K562 (cell line): Measurements from ENCODE around the gene HNRNPLL. TPM values are rescaled to one million over a fixed set of nuclear protein-coding genes. Genes with fewer than 3 reads are reported as not detected.
"Not testable (repeated sequence)": the region's sequence is repeated elsewhere in the genome, so short reads cannot be mapped to it uniquely, and the experiment has no call there.

Source experiments
- ATAC-seq: fragments of 200-7000 bp; cut with Tn5 transposase; 3 replicates; pipeline ENCODE4 v1.9.1; 2020; ENCODE audit warnings: moderate library complexity
- BruUV-seq: library from RNA; stranded (reverse); fragments of 400-500 nt; replicated peaks from 2 replicates; lab custom pipeline; 2021; lab: Mats Ljungman, UMichigan
- CTCF ChIA-PET: fragments of 300-600 bp; formaldehyde crosslinking; extraction: SDS; loops from one replicate; lab custom pipeline; 2021; ENCODE audit warnings: low intra/inter-chr PET ratio; lab: Yijun Ruan, JAX
- POLR2A ChIA-PET: fragments of 300-600, 350-650 bp; sonication (Branson Sonifier 250); formaldehyde crosslinking; extraction: SDS; loops from one replicate; lab custom pipeline; 2021; ENCODE audit warnings: antibody characterized with exemption, inconsistent platforms; lab: Yijun Ruan, JAX
- DNase-seq, 4 experiments: peaks; one replicate each; pipeline versions ENCODE4 v3.0.0 to v3.0.0-alpha.2; 2011 to 2018; ENCODE audit warnings: low spot score in 3 of 4, mixed read lengths in 3 of 4; ENCODE audit errors: extremely low read depth in 1 of 4
- FAIRE-seq: peaks from 2 replicates; lab custom pipeline; 2011; peaks lifted over from hg19 to GRCh38; lab: Jason Lieb, UNC
- H2AFZ ChIP-seq: 2 replicates; pipeline ENCODE4 v1.6.0; 2011; ENCODE audit warnings: low read depth, low read length, control low read depth, inconsistent platforms
- H3K27ac ChIP-seq: fragments of 200-600 bp; 3 replicates; pipeline ENCODE4 v1.8.0; 2011; ENCODE audit warnings: low read depth, mild to moderate bottlenecking, control low read depth, inconsistent platforms, low read length, moderate library complexity, mixed read lengths; ENCODE audit errors: extremely low read depth
- H3K27me3 ChIP-seq, 2 experiments: fragments of 300-600 bp in 1 of 2; 2 replicates in 1 of 2; 3 replicates in 1 of 2; pipeline versions ENCODE4 v1.6.0 to v1.8.0; 2011; ENCODE audit warnings: inconsistent platforms in 2 of 2, low read length in 2 of 2, mild to moderate bottlenecking in 1 of 2, mixed read lengths in 1 of 2, moderate library complexity in 1 of 2; ENCODE audit not compliant: control insufficient read depth in 2 of 2, insufficient read depth in 2 of 2
- H3K36me3 ChIP-seq: fragments of 300-600 bp; 3 replicates; pipeline ENCODE4 v1.8.0; 2011; ENCODE audit warnings: mild to moderate bottlenecking, low read length, inconsistent platforms; ENCODE audit not compliant: control insufficient read depth, insufficient read depth
- H3K4me1 ChIP-seq, 2 experiments: fragments of 200-600 bp in 1 of 2; replicated peaks in 1 of 2; 2 replicates in 1 of 2; 3 replicates in 1 of 2; pipeline versions ENCODE4 v1.5.1 to v1.8.0; 2011; ENCODE audit warnings: inconsistent platforms in 2 of 2, low read length in 2 of 2, mild to moderate bottlenecking in 1 of 2, mixed read lengths in 1 of 2, moderate library complexity in 1 of 2; ENCODE audit not compliant: control insufficient read depth in 2 of 2, insufficient read depth in 2 of 2
- H3K4me2 ChIP-seq: 2 replicates; pipeline ENCODE4 v1.6.1; 2011; ENCODE audit warnings: low read length, control low read depth, inconsistent platforms, mixed read lengths; ENCODE audit not compliant: insufficient read depth
- H3K4me3 ChIP-seq: fragments of 200-600 bp; sonication (generic), shearing (Covaris generic); 2 replicates; pipeline ENCODE4 v1.5.1; 2016; ENCODE audit warnings: control low read depth, inconsistent platforms
- H3K79me2 ChIP-seq: fragments of 200-600 bp; 3 replicates; pipeline ENCODE4 v1.8.0; 2011; ENCODE audit warnings: low read length, inconsistent platforms; ENCODE audit not compliant: control insufficient read depth, insufficient read depth
- H3K9ac ChIP-seq, 2 experiments: 2 replicates each; pipeline versions ENCODE4 v1.6.0 to v1.6.1; 2011; ENCODE audit warnings: low read depth in 2 of 2, low read length in 2 of 2, control low read depth in 1 of 2, inconsistent platforms in 1 of 2, mild to moderate bottlenecking in 1 of 2, mixed read lengths in 1 of 2; ENCODE audit not compliant: insufficient read depth in 1 of 2
- H3K9me1 ChIP-seq: one replicate; pipeline ENCODE4 v1.6.0; 2011; ENCODE audit warnings: inconsistent platforms, mild to moderate bottlenecking, low read length, moderate library complexity; ENCODE audit not compliant: control insufficient read depth, insufficient read depth
- H3K9me3 ChIP-seq: replicated peaks from 2 replicates; pipeline ENCODE4 v1.5.1; 2011; ENCODE audit warnings: low read depth, low read length, inconsistent platforms; ENCODE audit not compliant: control insufficient read depth, insufficient read depth
- H4K20me1 ChIP-seq: replicated peaks from 2 replicates; pipeline ENCODE4 v1.6.1; 2011; ENCODE audit warnings: low read length, inconsistent platforms, mixed read lengths; ENCODE audit not compliant: control insufficient read depth, insufficient read depth
- CBX2 ChIP-seq: fragments of 200-600 bp; sonication (generic); IDR thresholded peaks from one replicate; pipeline ENCODE4 v1.6.1; 2012; ENCODE audit warnings: mild to moderate bottlenecking, low read length, inconsistent platforms; ENCODE audit not compliant: insufficient read depth, poor library complexity, severe bottlenecking
- GABPB2 ChIP-seq: fragments of 250-450 bp; sonication (Bioruptor Pico); conservative IDR thresholded peaks from 2 replicates; pipeline ENCODE4 v1.5.1; 2021; ENCODE audit warnings: mild to moderate bottlenecking
- WGBS: fragments of 100-300 bp; shearing (Covaris generic); methylation state at CpG from one replicate; pipeline ENCODE4 v1.1.6; 2016; ENCODE audit warnings: low coverage, mixed read lengths; ENCODE audit not compliant: insufficient coverage; ENCODE audit errors: missing lambda C conversion rate; 5-methylcytosine and 5-hydroxymethylcytosine counted together
- in situ Hi-C: fragments of 300-500 bp; cut with MboI; formaldehyde crosslinking; loops from 4 replicates; pipeline ENCODE4 v1.15.0; 2018; ENCODE audit warnings: inconsistent platforms, mixed read lengths
- intact Hi-C: fragments of 100-400 bp; cut with micrococcal nuclease; formaldehyde crosslinking; loops from 2 replicates; pipeline ENCODE4 v1.14.2; 2022
- polyA plus RNA-seq, 8 experiments: library from polyadenylated mRNA; depleted of rRNA in 4 of 8; stranded (reverse) in 5 of 8; unstranded in 3 of 8; fragments of >200 nt; fragmentation: Nextera tagmentation in 2 of 8; fragmentation: Illumina TruSeq in 1 of 8; extraction: Ambion mirVana in 2 of 8; extraction: Trizol in 1 of 8; gene quantifications; 2 replicates each; pipeline versions ENCODE4 v1.2.1 to v1.2.3, GENCODE V29; 2011 to 2014; ENCODE audit warnings: inconsistent platforms in 1 of 8, missing spikeins in 1 of 8
- total RNA-seq, 7 experiments: library from RNA; depleted of rRNA in 6 of 7; stranded (reverse); fragments of >200 nt in 6 of 7; fragmentation: Illumina TruSeq in 2 of 7; extraction: Trizol in 2 of 7; gene quantifications; 2 replicates each; pipeline versions ENCODE4 v1.2.1 to v1.2.3, GENCODE V29; 2011 to 2021; ENCODE audit warnings: low replicate concordance in 1 of 7
- TF ChIP-seq, protein P1 (sequence below): fragments of 250-450 bp; sonication (Bioruptor Pico); IDR thresholded peaks from 2 replicates; pipeline ENCODE4 v1.4.0; 2020; ENCODE audit warnings: mild to moderate bottlenecking, moderate library complexity, borderline replicate concordance

Gene HNRNPLL
- total and polyA plus RNA-seq, 9 of the 15 experiments (the other 6 are each of a cell fraction or from before 2014, with no cell fraction given): 19.8 to 135 (median 57.8) TPM

DNA sequence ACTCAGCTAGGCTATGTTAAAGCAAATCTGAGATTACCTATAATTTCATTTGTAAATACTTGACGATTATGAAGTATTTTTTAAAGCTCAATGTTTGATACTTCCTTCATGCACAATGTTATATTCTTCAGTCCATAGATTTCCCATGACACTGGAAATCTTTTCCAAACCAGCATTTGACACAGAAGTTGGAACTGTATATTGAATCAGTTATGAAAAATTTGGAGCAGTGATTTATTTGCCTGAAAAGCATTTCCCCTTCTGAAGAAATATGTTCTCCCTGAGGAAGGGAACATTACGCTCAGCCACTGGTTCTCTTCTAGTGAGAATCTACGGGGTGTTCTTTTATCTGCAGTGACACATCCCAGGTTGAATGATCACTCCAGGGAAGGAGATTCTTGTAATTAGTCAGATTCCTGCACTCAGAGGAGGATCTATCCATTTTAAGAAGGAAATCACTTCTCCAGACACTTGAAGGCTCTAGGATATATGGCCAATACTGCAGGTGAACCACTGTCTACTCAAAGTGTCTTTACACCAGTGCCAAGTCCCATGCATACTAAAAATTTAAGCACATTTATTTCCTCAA, 64.7 kb downstream of the HNRNPLL start (continued):
- TF ChIP-seq, protein P1, sequence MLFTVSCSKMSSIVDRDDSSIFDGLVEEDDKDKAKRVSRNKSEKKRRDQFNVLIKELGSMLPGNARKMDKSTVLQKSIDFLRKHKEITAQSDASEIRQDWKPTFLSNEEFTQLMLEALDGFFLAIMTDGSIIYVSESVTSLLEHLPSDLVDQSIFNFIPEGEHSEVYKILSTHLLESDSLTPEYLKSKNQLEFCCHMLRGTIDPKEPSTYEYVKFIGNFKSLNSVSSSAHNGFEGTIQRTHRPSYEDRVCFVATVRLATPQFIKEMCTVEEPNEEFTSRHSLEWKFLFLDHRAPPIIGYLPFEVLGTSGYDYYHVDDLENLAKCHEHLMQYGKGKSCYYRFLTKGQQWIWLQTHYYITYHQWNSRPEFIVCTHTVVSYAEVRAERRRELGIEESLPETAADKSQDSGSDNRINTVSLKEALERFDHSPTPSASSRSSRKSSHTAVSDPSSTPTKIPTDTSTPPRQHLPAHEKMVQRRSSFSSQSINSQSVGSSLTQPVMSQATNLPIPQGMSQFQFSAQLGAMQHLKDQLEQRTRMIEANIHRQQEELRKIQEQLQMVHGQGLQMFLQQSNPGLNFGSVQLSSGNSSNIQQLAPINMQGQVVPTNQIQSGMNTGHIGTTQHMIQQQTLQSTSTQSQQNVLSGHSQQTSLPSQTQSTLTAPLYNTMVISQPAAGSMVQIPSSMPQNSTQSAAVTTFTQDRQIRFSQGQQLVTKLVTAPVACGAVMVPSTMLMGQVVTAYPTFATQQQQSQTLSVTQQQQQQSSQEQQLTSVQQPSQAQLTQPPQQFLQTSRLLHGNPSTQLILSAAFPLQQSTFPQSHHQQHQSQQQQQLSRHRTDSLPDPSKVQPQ (CRISPR knock-in tag): no peak
- no peak for TF ChIP-seq GABPB2 (CRISPR knock-in tag)

- H2AFZ ChIP-seq, FAIRE-seq, H3K27ac ChIP-seq, H3K9ac ChIP-seq, DNase-seq, H3K79me2 ChIP-seq, H3K9me3 ChIP-seq, H3K36me3 ChIP-seq, H4K20me1 ChIP-seq, H3K4me2 ChIP-seq, H3K4me3 ChIP-seq, BruUV-seq, H3K9me1 ChIP-seq, ATAC-seq, in situ Hi-C loops: not testable (repeated sequence)
- intact Hi-C loops: loop anchor here (2.0 to 10.0 kb wide), 4 partner anchors 204 to 690 kb away; no protein-coding TSS in a partner anchor
- H3K27me3 ChIP-seq: peaks cover 23 to 42% of the 10 kb centered on the region in 2 experiments; a peak in 4 of 5 replicates
- ChIA-PET POLR2A (interaction anchor here (0.8 to 1.0 kb wide), 3 partner anchors 191 to 214 kb away, joined by 3 read pairs; partner anchors contain the start of gene SRSF7), CTCF (interaction anchor here (0.7 to 2.2 kb wide), 2 partner anchors 189 to 279 kb away, joined by 3 to 18 read pairs; no protein-coding TSS in a partner anchor)
- TF ChIP-seq CBX2: peak; percentile 84
- peaks cover 8 to 16% of the 10 kb centered on the region in 2 experiments for H3K4me1 ChIP-seq
- WGBS: 38% methylated on average over 13 of the region's 13 CpGs
Measured at GRCh38 chr2:38537296-38537695, 65.4 kb downstream of the HNRNPLL start.
